Vagina (tissue), 2 donors: ENCODE data around the gene DPYSL3. TPM values are rescaled to one million over a fixed set of nuclear protein-coding genes. Genes with fewer than 3 reads are reported as not detected.

Experiments used
- DNase-seq, 2 donors: peaks; one replicate each; pipeline ENCODE4 v3.0.0-alpha.2; 2017; ENCODE audit errors: extremely low spot score in 2 of 2
- H3K27ac ChIP-seq: fragments of 200-600 bp; sonication (generic); one replicate; pipeline ENCODE4 v1.5.1; 2019
- H3K27me3 ChIP-seq: fragments of 200-600 bp; sonication (generic); one replicate; pipeline ENCODE4 v1.5.1; 2019
- H3K36me3 ChIP-seq, 2 donors: fragments of 200-600 bp; sonication (generic); one replicate each; pipeline ENCODE4 v1.5.1; 2017 to 2019
- H3K4me1 ChIP-seq: fragments of 200-600 bp; sonication (generic); one replicate; pipeline ENCODE4 v1.5.1; 2019
- H3K4me3 ChIP-seq, 2 donors: fragments of 200-600 bp; sonication (generic); 1 replicate in 1 of 2; 2 replicates in 1 of 2; pipeline ENCODE4 v1.5.1; 2016 to 2019
- H3K9me3 ChIP-seq: fragments of 200-600 bp; sonication (generic); one replicate; pipeline ENCODE4 v1.5.1; 2019
- CTCF ChIP-seq, 3 experiments: fragments of 450-650 bp in 2 of 3; fragments of 200-600 bp in 1 of 3; sonication (generic) in 1 of 3; IDR thresholded peaks; one replicate each; pipeline ENCODE4 v1.5.1; 2017 to 2019; ENCODE audit warnings: antibody characterized with exemption in 3 of 3, mild to moderate bottlenecking in 2 of 3, moderate library complexity in 2 of 3
- POLR2A ChIP-seq, 2 donors: fragments of 450-650 bp; IDR thresholded peaks; one replicate each; pipeline ENCODE4 v1.6.1; 2017; ENCODE audit warnings: antibody characterized with exemption in 2 of 2, mild to moderate bottlenecking in 2 of 2, moderate library complexity in 2 of 2
- POLR2AphosphoS5 ChIP-seq, 2 donors: sonication (generic); formaldehyde crosslinking; IDR thresholded peaks; one replicate each; pipeline ENCODE4 v1.9.0; 2017; ENCODE audit warnings: antibody characterized with exemption in 2 of 2, mild to moderate bottlenecking in 2 of 2, low read depth in 1 of 2; ENCODE audit not compliant: insufficient read depth in 1 of 2
- intact Hi-C: fragments of 100-400 bp; cut with DNase I; formaldehyde crosslinking; loops from one replicate; pipeline ENCODE4 v1.15.1; 2023
- total RNA-seq: library from RNA; depleted of rRNA; stranded (reverse); fragments of >200 nt; gene quantifications from one replicate; pipeline ENCODE4 v1.2.3, GENCODE V29; 2016

DPYSL3 gene
- total RNA-seq, 1 donor from 2014 or later = 68.5 TPM

- no peak overlapping the region for H3K4me3 ChIP-seq
- intact Hi-C loops = loop anchor here (5.0 kb wide), 2 partner anchors 49 to 126 kb away; no protein-coding TSS in a partner anchor
Measured at GRCh38 chr5:147451193-147451592, 58.7 kb downstream of the DPYSL3 start.

GRCh38 chr5:147450606-147451005 lies 59.3 kb downstream of the DPYSL3 start:
- Histone ChIP-seq H3K9me3 (no peaks in the 10 kb centered on the region), H3K4me1 (peaks cover 33% of the 10 kb centered on the region), H3K27ac (peak overlapping the region; percentile 91), H3K4me3 (no peak overlapping the region), H3K36me3 (no peaks in the 10 kb centered on the region), H3K27me3 (no peaks in the 10 kb centered on the region)
- TF ChIP-seq POLR2A (IDR thresholded peaks at IDR 0.05) (no peak), CTCF (IDR thresholded peaks at IDR 0.05) (no peak), POLR2AphosphoS5 (IDR thresholded peaks at IDR 0.05; ENCODE audit: insufficient read depth in 1 of 2, low read depth in 1 of 2) (no peak)
- intact Hi-C loops = loop anchor here (5.0 kb wide), 2 partner anchors 48 to 127 kb away; no protein-coding TSS in a partner anchor
- DNase-seq = no peak

More at GRCh38 chr5:147451193-147451592, 58.7 kb downstream of the DPYSL3 start:
- Histone ChIP-seq H3K27me3 (no peaks in the 10 kb centered on the region), H3K9me3 (no peaks in the 10 kb centered on the region), H3K36me3 (no peaks in the 10 kb centered on the region), H3K4me1 (peaks cover 33% of the 10 kb centered on the region), H3K27ac (peak overlapping the region; percentile 91)
- TF ChIP-seq CTCF (IDR thresholded peaks at IDR 0.05) = no peak
- no peak for TF ChIP-seq POLR2AphosphoS5 (IDR thresholded peaks at IDR 0.05; ENCODE audit: insufficient read depth in 1 of 2, low read depth in 1 of 2)
- TF ChIP-seq POLR2A (IDR thresholded peaks at IDR 0.05) = no peak
- DNase-seq = no peak

- TF ChIP-seq POLR2AphosphoS5 (IDR thresholded peaks at IDR 0.05; ENCODE audit: insufficient read depth in 1 of 2, low read depth in 1 of 2) (no peak), CTCF (IDR thresholded peaks at IDR 0.05) (no peak), POLR2A (IDR thresholded peaks at IDR 0.05) (no peak)
- Histone ChIP-seq H3K9me3 (no peaks in the 10 kb centered on the region), H3K4me3 (no peak overlapping the region), H3K27ac (peak overlapping the region; percentile 91), H3K27me3 (no peaks in the 10 kb centered on the region), H3K36me3 (no peaks in the 10 kb centered on the region), H3K4me1 (peaks cover 32% of the 10 kb centered on the region)
- no peak for DNase-seq
- intact Hi-C loops = no loop called here
Measured at GRCh38 chr5:147448766-147449165, 61.1 kb downstream of the DPYSL3 start.

- no peaks in the 10 kb centered on the region for H3K9me3 ChIP-seq
- intact Hi-C loops = no loop called here
- H3K36me3 ChIP-seq = no peaks in the 10 kb centered on the region
- peak overlapping the region; percentile 91 for H3K27ac ChIP-seq
- TF ChIP-seq POLR2AphosphoS5 (IDR thresholded peaks at IDR 0.05; ENCODE audit: insufficient read depth in 1 of 2, low read depth in 1 of 2) (no peak), CTCF (IDR thresholded peaks at IDR 0.05) (no peak), POLR2A (IDR thresholded peaks at IDR 0.05) (no peak)
- no peaks in the 10 kb centered on the region for H3K27me3 ChIP-seq
- H3K4me1 ChIP-seq = peaks cover 32% of the 10 kb centered on the region
- no peak for DNase-seq
- no peak overlapping the region for H3K4me3 ChIP-seq
Measured at GRCh38 chr5:147446523-147446922, 63.3 kb downstream of the DPYSL3 start.

- no peak overlapping the region for H3K4me3 ChIP-seq
- peak overlapping the region; percentile 91 for H3K27ac ChIP-seq
- H3K4me1 ChIP-seq = peaks cover 32% of the 10 kb centered on the region
- no peaks in the 10 kb centered on the region for H3K9me3 ChIP-seq
- no peaks in the 10 kb centered on the region for H3K36me3 ChIP-seq
- DNase-seq = no peak
- intact Hi-C loops = no loop called here
- TF ChIP-seq POLR2AphosphoS5 (IDR thresholded peaks at IDR 0.05; ENCODE audit: insufficient read depth in 1 of 2, low read depth in 1 of 2) = no peak
- no peak for TF ChIP-seq CTCF (IDR thresholded peaks at IDR 0.05)
- TF ChIP-seq POLR2A (IDR thresholded peaks at IDR 0.05) = no peak
- no peaks in the 10 kb centered on the region for H3K27me3 ChIP-seq
Measured at GRCh38 chr5:147445917-147446316, 64.0 kb downstream of the DPYSL3 start.
